Stimulated activated CD8-positive, alpha-beta memory T cell treated with anti-CD3 and anti-CD28 coated beads, Interleukin-12 subunit alpha, Interleukin-12 subunit beta, amount 100 ng/mL, for 24 hours (primary cell): ENCODE measurements around the gene FBXL12.
"Not testable (repeated sequence)": the region's sequence is repeated elsewhere in the genome, so short reads cannot be mapped to it uniquely, and the experiment has no call there.

Experiments used
- DNase-seq: peaks from one replicate; pipeline ENCODE4 v3.0.0-alpha.2; 2020; ENCODE audit errors: extremely low read depth

FBXL12 gene

DNA sequence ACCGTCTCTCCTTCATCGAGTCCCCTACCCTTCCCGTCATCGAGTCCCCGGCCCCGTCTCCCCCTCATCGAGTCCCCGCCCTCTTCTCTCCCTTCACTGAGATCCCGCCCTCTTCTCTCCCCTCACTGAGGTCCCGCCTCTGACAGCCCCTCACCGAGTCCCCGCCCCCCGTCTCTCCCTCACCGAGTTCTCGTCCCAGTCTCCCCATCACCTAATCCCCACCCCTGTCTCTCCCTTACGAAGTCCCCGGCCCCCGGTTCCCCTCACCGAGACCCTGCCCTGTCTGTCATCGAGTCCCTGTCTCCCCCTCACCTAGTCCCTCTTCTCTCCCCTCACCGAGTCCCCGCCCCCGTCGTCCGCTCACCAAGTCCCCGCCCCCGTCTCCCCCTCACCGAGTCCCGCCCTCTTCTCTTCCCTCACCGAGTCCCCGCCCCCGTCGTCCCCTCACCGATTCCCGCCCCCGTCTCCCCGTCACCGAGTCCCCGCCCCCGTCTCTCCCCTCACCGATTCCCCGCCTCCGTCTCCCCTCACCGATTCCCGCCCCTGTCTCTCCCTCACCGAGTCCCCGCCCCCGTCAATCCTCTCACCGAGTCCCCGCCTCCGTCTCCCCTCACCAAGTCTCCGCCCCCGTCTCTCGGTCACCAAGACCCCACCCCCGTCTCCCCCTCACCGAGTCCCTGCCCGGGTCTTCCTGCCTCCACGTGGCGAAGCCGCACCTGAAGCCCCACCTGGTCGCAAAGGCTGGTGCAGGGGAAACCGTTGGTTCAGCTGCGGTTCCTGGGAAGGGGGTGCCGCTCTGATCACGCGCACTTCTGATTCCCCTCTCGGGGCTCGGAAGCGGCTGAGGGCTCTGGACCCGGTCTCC is 26.4 kb downstream of the FBXL12 start:
- peak; percentile 85 for DNase-seq

DNA sequence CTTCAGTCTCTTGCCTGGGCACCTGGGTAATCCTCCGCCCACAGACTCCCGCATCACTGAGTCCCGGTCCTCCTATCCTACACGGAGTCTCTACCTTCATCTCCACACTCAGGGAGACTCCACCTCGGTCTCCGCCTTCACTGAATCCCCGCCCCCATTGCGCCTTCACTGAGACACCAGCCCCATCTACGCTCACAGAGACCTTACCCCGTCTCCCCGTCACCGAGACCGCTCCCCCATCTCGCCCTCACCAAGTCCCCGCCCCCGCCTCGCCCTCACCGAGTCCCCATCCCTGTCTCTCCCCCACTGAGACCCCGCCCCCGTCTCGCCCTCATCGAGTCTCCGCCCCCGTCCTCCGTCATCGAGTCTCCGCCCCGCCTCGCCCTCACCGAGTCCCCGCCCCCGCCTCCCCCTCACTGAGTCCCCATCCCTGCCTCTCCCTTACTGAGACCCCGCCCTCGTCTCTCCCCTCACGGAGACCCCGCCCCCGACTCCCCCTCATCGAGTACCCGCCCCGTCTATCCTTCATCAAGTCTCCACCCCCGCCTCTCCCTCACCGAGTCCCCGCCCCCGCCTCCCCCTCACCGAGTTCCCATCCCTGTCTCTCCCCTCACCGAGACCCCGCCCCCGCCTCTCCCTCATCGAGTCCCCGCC is 27.2 kb downstream of the FBXL12 start:
- DNase-seq: peak; percentile 80

DNA sequence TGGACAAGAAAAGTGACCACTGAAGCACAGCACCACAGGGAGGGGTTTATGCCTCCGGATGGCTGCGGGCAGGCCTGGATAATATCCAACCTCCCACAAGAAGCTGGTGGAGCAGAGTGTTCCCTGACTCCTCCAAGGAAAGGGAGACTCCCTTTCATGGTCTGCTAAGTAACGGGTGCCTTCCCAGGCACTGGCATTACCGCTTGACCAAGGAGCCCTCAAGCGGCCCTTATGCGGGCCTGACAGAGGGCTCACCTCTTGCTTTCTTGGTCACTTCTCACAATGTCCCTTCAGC is 27.9 kb downstream of the FBXL12 start:
- not testable (repeated sequence) for DNase-seq

DNA sequence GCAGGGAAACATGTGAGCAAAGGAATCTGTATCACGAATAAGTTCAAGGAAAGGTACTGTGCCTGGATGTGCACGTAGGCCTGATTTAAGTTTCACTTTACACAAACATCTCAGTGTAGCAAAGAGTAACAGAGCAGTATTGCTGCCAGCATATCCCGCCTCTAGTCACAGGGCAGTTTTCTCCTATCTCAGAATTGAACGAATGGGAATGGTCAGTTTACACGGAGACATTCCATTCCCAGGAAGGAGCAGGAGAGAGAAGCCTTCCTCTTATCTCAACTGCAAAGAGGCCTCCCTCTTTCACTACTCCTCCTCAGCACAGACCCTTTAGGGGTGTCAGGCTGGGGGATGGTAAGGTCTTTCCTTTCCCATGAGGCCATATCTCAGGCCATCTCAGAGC is 29.3 kb downstream of the FBXL12 start:
- not testable (repeated sequence) for DNase-seq

DNA sequence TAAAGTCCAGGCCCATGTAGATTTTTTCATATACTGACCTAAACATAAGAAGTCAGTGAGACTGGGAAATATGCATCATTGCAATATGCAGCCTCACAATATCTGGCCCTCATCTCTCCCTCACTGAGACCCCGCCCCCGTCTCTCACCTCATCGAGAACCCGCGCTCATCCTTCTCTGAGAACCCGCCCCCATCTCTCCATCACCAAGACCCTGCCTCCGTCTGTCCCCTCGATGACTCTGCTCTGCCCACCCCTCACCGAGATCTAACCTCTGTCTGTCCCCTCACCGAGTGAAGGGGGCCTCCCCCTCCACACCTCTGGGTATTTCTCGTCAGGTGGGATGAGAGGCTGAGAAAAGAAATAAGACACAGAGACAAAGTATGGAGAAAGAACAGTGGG is 29.8 kb downstream of the FBXL12 start:
- no peak for DNase-seq

DNA sequence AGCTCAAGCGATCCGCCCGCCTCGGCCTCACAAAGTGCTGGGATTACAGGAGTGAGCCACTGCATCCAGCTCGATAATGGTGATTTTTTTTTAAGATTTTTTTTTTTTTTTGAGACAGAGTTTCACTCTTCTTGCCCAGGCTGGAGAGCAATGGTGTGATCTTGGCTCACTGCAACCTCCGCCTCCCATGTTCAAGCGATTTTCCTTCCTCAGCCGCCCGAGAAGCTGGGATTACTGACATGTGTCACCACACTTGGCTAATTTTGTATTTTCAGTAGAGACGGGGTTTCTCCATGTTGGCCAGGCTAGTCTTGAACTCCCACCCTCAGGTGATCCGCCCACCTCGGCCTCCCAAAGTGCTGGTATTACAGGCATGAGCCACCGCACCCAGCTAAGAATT is 30.3 kb downstream of the FBXL12 start:
- not testable (repeated sequence) for DNase-seq

DNA sequence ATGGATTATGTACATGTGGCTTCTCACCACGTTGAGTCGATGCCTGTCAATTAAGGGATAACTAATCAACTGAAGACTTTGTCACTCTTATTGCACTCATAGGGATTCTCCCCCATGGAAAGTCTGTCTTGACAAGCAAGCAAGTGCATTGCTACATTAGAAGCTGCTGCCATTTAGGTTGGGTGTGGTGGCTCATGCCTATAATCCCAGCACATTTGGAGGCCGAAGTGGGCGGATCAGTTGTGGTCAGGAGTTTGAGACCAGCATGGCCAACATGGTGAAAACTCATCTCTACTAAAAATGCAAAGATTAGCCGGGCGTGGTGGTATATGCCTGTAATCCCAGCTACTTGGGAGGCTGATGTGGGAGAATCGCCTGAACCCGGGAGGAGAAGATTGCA is 32.1 kb downstream of the FBXL12 start:
- no peak for DNase-seq

DNA sequence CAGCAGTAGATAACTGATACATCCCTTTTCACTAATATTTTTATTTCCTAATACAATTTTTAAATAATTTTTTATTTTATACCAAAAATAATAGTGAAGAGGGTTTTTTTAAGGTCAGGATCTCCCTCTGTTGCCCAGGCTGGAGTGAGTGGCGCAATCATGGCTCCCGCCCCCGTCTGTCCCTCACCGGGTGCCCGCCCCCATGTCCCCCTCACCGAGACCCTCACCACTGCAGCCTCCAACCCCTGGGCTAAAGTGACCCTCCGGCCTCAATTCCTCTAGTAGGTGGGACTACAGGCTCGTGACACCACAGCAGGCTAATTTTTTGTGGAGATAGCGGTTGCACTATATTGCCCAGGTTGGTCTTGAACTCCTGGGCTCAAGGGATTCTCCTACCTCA is 32.5 kb downstream of the FBXL12 start:
- DNase-seq: no peak

DNA sequence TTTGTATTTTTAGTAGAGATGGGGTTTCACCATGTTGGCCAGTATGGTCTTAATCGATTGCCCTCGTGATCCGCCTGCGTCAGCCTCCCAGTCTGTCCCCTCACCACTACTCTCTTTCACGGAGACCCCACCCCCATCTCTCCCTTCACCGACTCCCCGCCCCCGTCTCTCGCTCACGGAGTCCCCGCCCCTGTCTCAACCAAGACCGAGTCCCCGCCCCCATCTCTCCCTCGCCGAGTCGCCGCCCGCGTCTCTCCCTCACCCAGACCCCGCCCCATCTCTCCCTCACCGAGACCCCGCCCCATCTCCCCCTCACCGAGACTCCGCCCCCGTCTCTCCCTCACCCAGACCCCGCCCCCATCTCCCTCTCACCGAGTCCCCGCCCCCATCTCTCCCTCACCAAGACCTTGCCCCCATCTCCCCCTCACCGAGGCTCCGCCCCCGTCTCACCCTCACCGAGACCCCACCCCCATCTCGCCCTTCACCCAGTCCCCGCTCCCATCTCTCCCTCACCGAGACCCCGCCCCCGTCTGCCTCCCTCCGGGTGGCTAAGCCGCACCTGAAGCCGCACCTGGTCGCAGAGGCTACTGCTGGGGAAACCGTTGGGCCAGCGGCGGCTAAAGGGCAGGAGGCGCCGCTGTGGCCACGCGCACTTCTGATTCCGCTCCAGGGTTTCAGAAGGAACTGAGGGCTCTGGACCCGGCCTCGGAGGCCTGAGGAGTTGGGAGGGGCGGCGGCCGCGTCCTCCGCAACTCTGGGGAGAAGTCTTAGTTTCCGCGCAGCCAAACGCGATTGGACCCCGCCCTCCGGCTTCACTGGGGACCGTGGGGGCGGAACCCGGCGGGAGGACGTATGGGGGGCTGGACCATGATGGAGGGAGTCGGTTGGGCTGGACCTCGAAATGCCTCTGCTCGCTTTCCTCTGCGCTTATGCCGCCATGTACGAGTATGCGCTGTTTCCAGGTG is 33.2 kb downstream of the FBXL12 start:
- DNase-seq: peak; percentile 96

DNA sequence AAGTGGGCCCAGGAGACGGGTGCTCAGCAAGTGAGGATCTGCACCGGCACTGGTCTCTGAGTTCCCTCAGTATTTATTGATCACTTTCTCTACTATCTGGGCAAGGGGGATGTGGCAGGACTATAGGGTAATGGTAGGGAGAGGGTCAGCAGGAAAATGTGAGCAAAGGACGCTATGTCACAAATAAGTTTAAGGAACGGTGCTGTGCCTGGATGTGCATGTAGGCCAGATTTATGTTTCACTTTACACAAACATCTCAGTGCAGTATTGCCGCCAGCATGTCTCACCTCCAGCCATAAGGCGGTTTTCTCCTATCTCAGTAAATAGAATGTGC is 34.7 kb downstream of the FBXL12 start:
- DNase-seq: not testable (repeated sequence)

DNA sequence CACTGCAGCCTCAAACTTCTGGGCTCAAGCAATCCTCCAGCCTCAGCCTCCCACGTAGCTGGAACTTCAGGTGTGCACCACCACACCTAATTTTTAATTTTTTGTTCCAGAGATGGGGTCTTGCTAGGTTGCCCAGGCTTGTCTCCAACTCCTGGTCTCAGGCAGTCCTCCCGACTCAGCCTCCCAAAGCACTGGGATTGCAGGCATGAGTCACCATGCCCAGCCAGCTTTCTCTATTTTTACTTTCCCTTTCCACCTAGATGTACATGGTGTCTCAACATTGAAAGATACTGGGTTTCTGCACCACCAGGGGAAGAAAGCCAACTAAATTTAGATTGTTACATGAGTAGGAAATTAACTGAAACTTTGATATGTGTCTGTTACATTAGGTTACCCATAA is 36.5 kb downstream of the FBXL12 start:
- no peak for DNase-seq

DNA sequence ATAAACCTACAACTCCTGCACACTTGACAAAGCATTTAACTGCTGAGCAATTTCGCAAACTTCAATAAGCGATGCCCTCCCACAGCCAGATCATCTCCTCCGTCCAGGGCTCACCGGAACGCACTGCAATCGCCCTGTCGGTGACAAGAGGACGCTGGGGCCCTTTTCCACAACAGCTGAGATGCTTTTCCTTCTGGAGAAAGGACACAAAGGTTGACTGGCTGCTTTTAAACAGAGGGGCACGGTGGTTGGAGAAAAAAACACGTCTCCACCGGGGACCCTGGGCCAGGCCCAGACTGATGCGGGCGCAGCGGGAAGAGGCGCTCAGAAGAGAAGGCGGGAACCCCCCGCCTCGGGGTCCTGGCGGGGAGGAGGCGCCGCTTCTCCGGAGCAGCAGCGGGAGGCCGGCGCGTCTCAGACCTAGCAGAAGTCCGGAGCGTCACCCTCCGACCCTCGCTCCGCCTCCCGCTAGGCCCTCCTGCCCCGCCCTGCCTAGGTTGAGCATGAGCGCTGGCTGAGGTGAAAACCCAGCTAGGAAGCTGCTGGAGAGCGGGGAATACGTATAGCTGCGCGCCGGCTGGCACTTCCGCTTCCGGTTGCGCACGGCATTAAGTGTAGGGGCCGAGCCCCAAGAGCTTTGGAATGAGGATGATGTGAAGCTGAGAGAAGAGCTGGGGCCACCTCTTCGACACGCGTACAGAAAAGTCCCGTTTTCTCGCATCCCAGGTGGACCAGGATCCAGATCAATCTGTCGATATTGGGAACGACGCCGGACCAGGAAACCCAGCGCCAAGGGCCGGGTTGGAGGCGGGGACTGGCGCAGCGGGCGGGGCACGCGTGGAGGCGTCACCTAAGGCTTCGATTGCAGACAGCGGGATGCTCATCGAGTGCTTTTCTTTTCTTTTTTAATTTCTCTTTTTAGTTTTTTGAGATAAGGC is 50.4 kb downstream of the FBXL12 start, which contains the start of gene ZNF846:
Gene ZNF846, minus strand, starts transcription at position 564 of the 938 bp plus-strand sequence. CDS start 3,788 bp downstream, outside the sequence.
- DNase-seq: peak; percentile 87
